Muscle of leg (tissue), 11 donors: Measurements from ENCODE around the gene CAPRIN1. TPM values are rescaled to one million over a fixed set of nuclear protein-coding genes. Genes with fewer than 3 reads are reported as not detected.

ENCODE experiments used
- DNase-seq: peaks from one replicate; pipeline ENCODE4 v3.0.0; 2013
- H3K27ac ChIP-seq: one replicate; pipeline ENCODE4 v1.5.1; 2013; ENCODE audit warnings: mild to moderate bottlenecking, low read length, control low read depth
- H3K27me3 ChIP-seq: one replicate; pipeline ENCODE4 v1.6.1; 2013; ENCODE audit warnings: low read length; ENCODE audit not compliant: control insufficient read depth, insufficient read depth
- H3K36me3 ChIP-seq: one replicate; pipeline ENCODE4 v1.6.1; 2013; ENCODE audit warnings: low read length; ENCODE audit not compliant: control insufficient read depth, insufficient read depth
- H3K4me1 ChIP-seq: one replicate; pipeline ENCODE4 v1.6.1; 2013; ENCODE audit warnings: low read length; ENCODE audit not compliant: control insufficient read depth, insufficient read depth
- H3K4me3 ChIP-seq: one replicate; pipeline ENCODE4 v1.5.1; 2013; ENCODE audit warnings: low read length, control low read depth
- H3K9me3 ChIP-seq: replicated peaks from 2 replicates; pipeline ENCODE4 v1.6.1; 2013; ENCODE audit warnings: low read depth, low read length; ENCODE audit not compliant: control insufficient read depth
- WGBS: methylation state at CpG from one replicate; pipeline ENCODE4 v1.1.5; 2013; ENCODE audit warnings: missing lambda C conversion rate; ENCODE audit not compliant: insufficient coverage; 5-methylcytosine and 5-hydroxymethylcytosine counted together
- polyA plus RNA-seq, 8 donors: library from polyadenylated mRNA; unstranded; fragments of 120-200 nt; gene quantifications; one replicate each; pipeline versions ENCODE4 v1.2.1 to v1.2.3, GENCODE V29; 2013; ENCODE audit warnings: inconsistent platforms in 1 of 8, low replicate concordance in 1 of 8; ENCODE audit not compliant: insufficient read length in 8 of 8, insufficient read depth in 1 of 8
- total RNA-seq: library from RNA; stranded (reverse); fragments of 120-200 nt; gene quantifications from one replicate; pipeline ENCODE4 v1.2.4, GENCODE V29; 2013

Gene CAPRIN1
- total and polyA plus RNA-seq, 9 donors = 117 to 166 (median 144) TPM

DNA sequence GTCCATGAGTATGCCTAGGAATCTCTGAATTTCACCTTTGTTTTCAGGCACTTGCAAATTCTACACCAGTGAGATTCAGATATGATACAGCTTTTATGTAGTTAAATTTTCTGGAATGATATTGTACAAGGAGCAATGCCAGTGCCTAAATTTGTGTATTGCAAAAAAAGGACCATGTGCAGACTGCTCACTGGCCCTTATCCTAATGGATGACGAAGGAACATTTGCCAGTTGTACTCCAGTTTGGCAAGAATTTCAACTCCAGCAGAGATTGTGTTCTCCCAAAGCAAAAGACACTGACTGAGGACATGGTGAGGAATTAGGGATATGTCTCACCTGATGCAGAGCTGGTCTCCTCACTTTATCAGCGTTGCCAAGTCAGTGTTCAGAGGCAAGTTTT, 62.5 kb downstream of the CAPRIN1 start:
- Histone ChIP-seq H3K36me3 (peaks cover 83% of the 10 kb centered on the region), H3K27ac (no peak overlapping the region), H3K4me3 (no peak overlapping the region), H3K4me1 (no peaks in the 10 kb centered on the region), H3K27me3 (no peaks in the 10 kb centered on the region), H3K9me3 (no peaks in the 10 kb centered on the region)
- 94% methylated on average over 2 of the region's 2 CpGs for WGBS
- no peak for DNase-seq

GRCh38 chr11:34114471-34114870, 62.9 kb downstream of the CAPRIN1 start:
- peaks cover 83% of the 10 kb centered on the region for H3K36me3 ChIP-seq

GRCh38 chr11:34120651-34121050, 69.1 kb downstream of the CAPRIN1 start:
- 87% methylated on average over 3 of the region's 4 CpGs for WGBS
- H3K4me3 ChIP-seq = no peak overlapping the region
- no peaks in the 10 kb centered on the region for H3K27me3 ChIP-seq
- no peaks in the 10 kb centered on the region for H3K4me1 ChIP-seq
- H3K36me3 ChIP-seq = peaks cover 80% of the 10 kb centered on the region
- no peaks in the 10 kb centered on the region for H3K9me3 ChIP-seq
- DNase-seq = no peak
- no peak overlapping the region for H3K27ac ChIP-seq

More at GRCh38 chr11:34114471-34114870, 62.9 kb downstream of the CAPRIN1 start:
- no peak for DNase-seq
- no peak overlapping the region for H3K27ac ChIP-seq
- 68% methylated on average over 3 of the region's 5 CpGs for WGBS
- H3K27me3 ChIP-seq = no peaks in the 10 kb centered on the region
- no peaks in the 10 kb centered on the region for H3K9me3 ChIP-seq
- no peaks in the 10 kb centered on the region for H3K4me1 ChIP-seq
- H3K4me3 ChIP-seq = no peak overlapping the region

GRCh38 chr11:34124885-34125668, 73.5 kb downstream of the CAPRIN1 start:
- WGBS = 88% methylated on average over 1 of the region's 4 CpGs
- DNase-seq = no peak
- Histone ChIP-seq H3K4me1 (no peaks in the 10 kb centered on the region), H3K9me3 (no peaks in the 10 kb centered on the region), H3K4me3 (no peak overlapping the region), H3K27me3 (no peaks in the 10 kb centered on the region), H3K27ac (no peak overlapping the region), H3K36me3 (peaks cover 67% of the 10 kb centered on the region)

- peaks cover 68% of the 10 kb centered on the region for H3K36me3 ChIP-seq
- H3K9me3 ChIP-seq = no peaks in the 10 kb centered on the region
- no peak for DNase-seq
- H3K4me1 ChIP-seq = no peaks in the 10 kb centered on the region
- H3K27me3 ChIP-seq = no peaks in the 10 kb centered on the region
- H3K27ac ChIP-seq = no peak overlapping the region
- WGBS = 84% methylated on average over 2 of the region's 12 CpGs
- no peak overlapping the region for H3K4me3 ChIP-seq
These were observed 75.7 kb downstream of the CAPRIN1 start for GRCh38 chr11:34126959-34127848.

GRCh38 chr11:34128824-34129223, 77.3 kb downstream of the CAPRIN1 start:
- no peak for DNase-seq
- no peak overlapping the region for H3K4me3 ChIP-seq
- H3K27ac ChIP-seq = no peak overlapping the region
- H3K9me3 ChIP-seq = no peaks in the 10 kb centered on the region
- H3K4me1 ChIP-seq = no peaks in the 10 kb centered on the region
- H3K27me3 ChIP-seq = no peaks in the 10 kb centered on the region
- H3K36me3 ChIP-seq = peaks cover 68% of the 10 kb centered on the region
- WGBS = no CpG with 5 or more reads among the region's 3 CpGs

DNA sequence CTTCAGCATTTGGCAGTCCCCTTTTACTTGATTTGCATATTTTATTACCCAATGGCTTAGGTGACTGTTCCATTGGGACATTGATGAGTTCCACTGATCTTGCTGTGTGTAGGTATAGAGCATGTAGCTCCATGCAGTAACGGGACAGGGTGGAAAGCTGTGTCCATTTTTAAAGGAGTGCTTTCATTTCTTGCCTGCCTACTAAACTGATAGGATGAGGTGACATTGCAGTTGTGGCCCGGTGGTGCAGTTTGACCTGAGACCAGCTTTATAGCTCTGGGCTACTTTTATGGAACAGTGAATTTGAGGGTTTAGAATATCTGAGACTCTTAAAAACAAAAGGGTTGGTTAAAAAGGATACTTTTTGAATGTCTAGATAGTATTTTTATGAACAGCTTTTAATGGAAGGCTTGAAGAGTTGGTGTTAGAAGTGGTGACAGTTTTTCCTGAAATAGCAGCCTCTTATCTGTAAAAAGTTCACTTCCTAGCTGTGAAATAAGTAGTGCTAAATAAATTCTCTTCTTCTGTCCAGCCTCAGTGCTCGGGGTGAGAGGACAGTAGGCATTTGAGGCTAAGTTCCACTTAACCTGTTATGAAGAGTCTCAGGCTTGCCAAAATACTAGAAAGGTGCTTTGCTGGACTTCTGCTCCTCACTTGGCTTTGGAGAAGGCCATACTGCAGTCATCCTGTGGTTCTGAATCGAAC, 80.9 kb downstream of the CAPRIN1 start:
- no peak for DNase-seq
- WGBS = 87% methylated on average over 4 of the region's 4 CpGs

GRCh38 chr11:34134765-34135164, 83.2 kb downstream of the CAPRIN1 start:
- Histone ChIP-seq H3K4me1 (no peaks in the 10 kb centered on the region), H3K36me3 (peaks cover 86% of the 10 kb centered on the region), H3K9me3 (no peaks in the 10 kb centered on the region), H3K27ac (no peak overlapping the region), H3K4me3 (no peak overlapping the region), H3K27me3 (no peaks in the 10 kb centered on the region)
- no CpG with 5 or more reads among the region's 5 CpGs for WGBS
- no peak for DNase-seq

More for the DNA sequence above, 80.9 kb downstream of the CAPRIN1 start:
- H3K4me1 ChIP-seq = no peaks in the 10 kb centered on the region
- H3K9me3 ChIP-seq = no peaks in the 10 kb centered on the region
- H3K27me3 ChIP-seq = no peaks in the 10 kb centered on the region
- H3K36me3 ChIP-seq = peaks cover 73% of the 10 kb centered on the region
- no peak overlapping the region for H3K4me3 ChIP-seq
- no peak overlapping the region for H3K27ac ChIP-seq

- Histone ChIP-seq H3K36me3 (peaks cover 90% of the 10 kb centered on the region), H3K27me3 (no peaks in the 10 kb centered on the region), H3K27ac (no peak overlapping the region), H3K9me3 (no peaks in the 10 kb centered on the region), H3K4me1 (no peaks in the 10 kb centered on the region), H3K4me3 (no peak overlapping the region)
- whole genome bisulfite sequencing = 100% methylated on average over 1 of the region's 3 CpGs
- DNase-seq = no peak
These were observed 83.9 kb downstream of the CAPRIN1 start for GRCh38 chr11:34135439-34135838.

- DNase-seq = no peak
- WGBS = 100% methylated on average over 2 of the region's 8 CpGs
- no peak overlapping the region for H3K4me3 ChIP-seq
- H3K27ac ChIP-seq = no peak overlapping the region
- H3K9me3 ChIP-seq = no peaks in the 10 kb centered on the region
- H3K36me3 ChIP-seq = peaks cover 90% of the 10 kb centered on the region
- H3K27me3 ChIP-seq = no peaks in the 10 kb centered on the region
- H3K4me1 ChIP-seq = no peaks in the 10 kb centered on the region
These were observed 84.9 kb downstream of the CAPRIN1 start for GRCh38 chr11:34136420-34136819.
